ENCODE measurements around the gene YJU2. TPM values are rescaled to one million over a fixed set of nuclear protein-coding genes. Genes with fewer than 3 reads are reported as not detected.
"Not testable (repeated sequence)": the region's sequence is repeated elsewhere in the genome, so short reads cannot be mapped to it uniquely, and the experiment has no call there.

YJU2 gene
- total RNA-seq, 1 experiment from 2014 or later: 46.9 TPM

DNA sequence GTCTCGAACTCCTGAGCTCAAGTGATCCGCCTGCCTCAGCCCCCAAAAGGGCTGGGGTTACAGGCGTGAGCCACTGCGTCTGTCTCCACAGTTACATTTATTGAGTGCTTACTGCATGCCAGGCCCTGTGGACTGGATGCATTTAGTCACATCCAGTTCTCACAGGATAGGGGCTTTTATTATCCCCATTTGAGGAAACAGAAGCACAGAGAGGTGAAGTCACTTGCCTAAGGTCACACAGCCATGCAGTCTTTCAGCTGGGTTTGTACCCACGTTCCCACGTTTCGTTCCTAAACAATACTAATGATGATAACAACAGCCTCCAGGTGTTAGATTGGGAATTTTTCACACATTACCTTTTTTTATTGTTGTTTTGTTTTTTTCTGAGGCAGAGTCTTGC, 26.7 kb upstream of the YJU2 start:
- in situ Hi-C loops (cut with HindIII; ENCODE audit: low pct_unique_long_range_greater_than_20kb, low sequenced_read_pairs): loop anchor here (25.0 kb wide), 1 partner anchor 233 kb away; the partner anchor contains the start of gene EEF2
- no peak for DNase-seq (ENCODE audit: low read depth)

GRCh38 chr19:4224470-4224869, 22.4 kb upstream of the YJU2 start:
- in situ Hi-C loops (cut with HindIII; ENCODE audit: low pct_unique_long_range_greater_than_20kb, low sequenced_read_pairs): loop anchor here (25.0 kb wide), 1 partner anchor 237 kb away; the partner anchor contains the start of gene EEF2
- DNase-seq (ENCODE audit: low read depth): no peak

DNA sequence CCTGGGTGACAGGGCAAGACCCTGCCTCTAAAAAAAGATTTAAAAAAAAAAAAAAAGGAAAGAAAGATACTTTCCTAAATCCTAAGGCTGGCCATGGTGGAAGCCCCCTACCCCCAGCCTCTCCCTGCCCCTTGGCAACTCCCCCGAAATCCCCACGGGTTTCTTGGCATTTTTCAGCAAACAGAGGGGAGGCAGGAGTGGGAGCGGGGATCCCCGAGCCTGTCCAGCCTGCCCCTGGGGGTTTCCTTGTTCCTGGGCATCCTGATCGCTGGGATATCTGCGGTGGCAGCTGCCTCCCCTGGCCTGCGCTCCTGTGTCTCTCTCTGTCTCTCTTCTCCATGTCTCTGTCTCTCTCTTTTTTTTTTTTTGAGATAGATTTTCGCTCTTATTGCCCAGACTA, 21.0 kb upstream of the YJU2 start:
- in situ Hi-C loops (cut with HindIII; ENCODE audit: low pct_unique_long_range_greater_than_20kb, low sequenced_read_pairs): no loop called here

GRCh38 chr19:4227771-4228170, 19.1 kb upstream of the YJU2 start:
- in situ Hi-C loops (cut with HindIII; ENCODE audit: low pct_unique_long_range_greater_than_20kb, low sequenced_read_pairs): no loop called here
- DNase-seq (ENCODE audit: low read depth): no peak

More for the DNA sequence above, 21.0 kb upstream of the YJU2 start:
- no peak for DNase-seq (ENCODE audit: low read depth)

DNA sequence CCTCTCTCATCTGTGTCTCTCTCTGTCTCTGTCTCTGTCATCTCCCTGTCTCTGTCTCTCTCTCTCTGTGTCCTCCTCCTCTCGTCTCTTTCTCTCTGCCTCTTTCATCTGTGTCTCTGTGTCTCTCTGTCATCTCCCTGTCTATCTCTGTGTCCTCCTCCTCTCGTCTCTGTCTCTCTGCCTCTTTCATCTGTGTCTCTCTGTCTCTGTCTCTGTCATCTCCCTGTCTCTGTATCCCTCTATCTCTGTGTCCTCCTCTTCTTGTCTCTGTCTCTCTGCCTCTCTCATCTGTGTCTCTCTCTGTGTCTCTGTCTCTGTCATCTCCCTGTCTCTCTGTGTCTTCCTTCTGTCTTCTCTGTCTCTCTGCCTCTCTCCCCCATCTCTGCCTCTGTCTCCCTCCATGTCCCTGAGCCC, 18.1 kb upstream of the YJU2 start:
- in situ Hi-C loops (cut with HindIII; ENCODE audit: low pct_unique_long_range_greater_than_20kb, low sequenced_read_pairs): no loop called here
- no peak for DNase-seq (ENCODE audit: low read depth)

DNA sequence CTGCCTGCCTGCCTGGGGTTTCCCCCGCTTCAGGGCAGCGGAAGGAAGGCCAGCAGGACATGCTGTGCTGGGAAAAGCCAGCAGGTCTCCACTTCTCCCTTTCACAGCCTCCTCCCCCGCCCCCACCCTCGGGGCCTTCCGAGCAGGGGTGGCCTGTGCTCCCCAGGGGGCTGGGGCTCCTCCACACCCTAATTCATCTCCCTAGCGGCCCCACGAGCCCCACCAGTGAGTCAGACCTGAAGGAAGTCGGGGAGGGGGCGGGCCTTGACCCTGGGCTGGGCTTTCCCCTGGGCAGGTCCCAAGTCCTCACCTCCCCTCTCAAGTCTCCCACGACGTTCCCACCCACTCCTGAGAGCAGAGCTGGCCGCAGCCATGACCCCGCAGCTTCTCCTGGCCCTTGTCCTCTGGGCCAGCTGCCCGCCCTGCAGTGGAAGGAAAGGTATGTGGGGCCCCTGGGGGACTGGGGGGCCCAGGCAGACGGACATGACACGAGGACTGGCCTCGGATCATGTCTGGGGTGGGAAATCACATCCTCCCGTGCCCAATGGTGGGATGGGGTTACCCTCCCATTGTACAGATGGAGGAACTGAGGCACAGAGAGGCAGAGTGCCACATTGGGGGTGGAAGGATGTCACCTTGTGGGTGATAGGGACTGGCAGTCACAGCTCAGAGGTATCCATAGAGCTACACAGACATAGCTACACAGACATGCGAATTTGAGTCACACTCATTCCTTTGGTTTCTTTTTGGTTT, 17.5 kb upstream of the YJU2 start, which contains the start of gene EBI3:
Gene EBI3, plus strand, starts transcription at position 345 of the 753 bp plus-strand sequence. Its CDS starts 28 bp downstream, at position 373.
- peak; percentile 72 for DNase-seq (ENCODE audit: low read depth)
- in situ Hi-C loops (cut with HindIII; ENCODE audit: low pct_unique_long_range_greater_than_20kb, low sequenced_read_pairs): no loop called here

GRCh38 chr19:4230237-4230636, 16.6 kb upstream of the YJU2 start:
- DNase-seq (ENCODE audit: low read depth); in situ Hi-C loops (cut with HindIII; ENCODE audit: low pct_unique_long_range_greater_than_20kb, low sequenced_read_pairs): not testable (repeated sequence)

- DNase-seq (ENCODE audit: low read depth); in situ Hi-C loops (cut with HindIII; ENCODE audit: low pct_unique_long_range_greater_than_20kb, low sequenced_read_pairs): not testable (repeated sequence)
These were observed 15.4 kb upstream of the YJU2 start for GRCh38 chr19:4231521-4231920.

DNA sequence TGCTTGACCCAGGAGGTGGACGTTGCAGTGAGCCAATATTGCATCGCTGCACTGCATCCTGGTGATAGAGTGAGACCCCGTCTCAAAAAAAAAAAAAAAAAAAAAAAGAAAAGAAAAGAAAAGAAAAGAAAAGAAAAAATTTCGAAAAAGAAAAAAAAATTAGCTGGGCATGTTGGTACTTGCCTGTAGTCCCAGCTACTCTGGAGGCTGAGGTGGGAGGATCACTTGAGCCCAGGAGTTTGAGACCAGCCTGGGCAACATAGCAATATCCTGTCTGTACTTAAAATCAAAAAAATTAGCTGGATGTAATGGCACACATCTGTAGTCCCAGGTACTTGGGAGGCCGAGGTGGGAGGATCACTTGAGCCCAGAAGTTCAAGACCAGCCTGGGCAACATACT, 14.7 kb upstream of the YJU2 start:
- in situ Hi-C loops (cut with HindIII; ENCODE audit: low pct_unique_long_range_greater_than_20kb, low sequenced_read_pairs); DNase-seq (ENCODE audit: low read depth): not testable (repeated sequence)

GRCh38 chr19:4232614-4233281, 14.1 kb upstream of the YJU2 start:
- in situ Hi-C loops (cut with HindIII; ENCODE audit: low pct_unique_long_range_greater_than_20kb, low sequenced_read_pairs): no loop called here
- DNase-seq (ENCODE audit: low read depth): no peak

- in situ Hi-C loops (cut with HindIII; ENCODE audit: low pct_unique_long_range_greater_than_20kb, low sequenced_read_pairs): no loop called here
- peak; percentile 28 for DNase-seq (ENCODE audit: low read depth)
These were observed 13.5 kb upstream of the YJU2 start for GRCh38 chr19:4233282-4233853.

DNA sequence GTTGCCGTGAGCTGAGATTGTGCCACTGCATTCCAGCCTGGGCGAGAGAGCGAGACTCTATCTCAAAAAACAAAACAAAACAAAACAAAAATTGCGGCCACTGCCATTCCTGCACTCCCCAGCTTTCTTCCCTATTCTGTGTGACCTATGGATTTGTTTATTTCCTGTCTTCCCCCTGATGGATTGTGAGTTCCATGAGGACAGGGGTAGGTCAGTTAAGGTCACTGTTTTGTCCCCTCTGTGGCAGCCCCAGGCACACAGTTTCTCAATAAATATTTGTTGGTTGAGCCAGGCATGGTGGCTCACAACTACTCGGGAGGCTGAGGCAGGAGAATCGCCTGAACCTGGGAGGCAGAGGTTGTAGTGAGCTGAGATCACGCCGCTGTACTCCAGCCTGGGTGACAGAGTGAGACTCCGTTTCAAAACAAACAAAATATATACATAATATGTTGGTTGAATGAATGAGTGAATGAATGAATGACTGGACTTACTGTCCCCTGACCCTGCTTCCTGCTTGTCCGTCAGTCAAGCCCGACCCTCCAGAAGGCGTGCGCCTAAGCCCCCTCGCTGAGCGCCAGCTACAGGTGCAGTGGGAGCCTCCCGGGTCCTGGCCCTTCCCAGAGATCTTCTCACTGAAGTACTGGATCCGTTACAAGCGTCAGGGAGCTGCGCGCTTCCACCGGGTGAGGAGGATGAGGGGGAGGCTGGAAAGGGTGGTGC, 12.6 kb upstream of the YJU2 start:
- no peak for DNase-seq (ENCODE audit: low read depth)
- in situ Hi-C loops (cut with HindIII; ENCODE audit: low pct_unique_long_range_greater_than_20kb, low sequenced_read_pairs): no loop called here

- in situ Hi-C loops (cut with HindIII; ENCODE audit: low pct_unique_long_range_greater_than_20kb, low sequenced_read_pairs): no loop called here
- no peak for DNase-seq (ENCODE audit: low read depth)
These were observed 12.0 kb upstream of the YJU2 start for GRCh38 chr19:4234862-4235201.

DNA sequence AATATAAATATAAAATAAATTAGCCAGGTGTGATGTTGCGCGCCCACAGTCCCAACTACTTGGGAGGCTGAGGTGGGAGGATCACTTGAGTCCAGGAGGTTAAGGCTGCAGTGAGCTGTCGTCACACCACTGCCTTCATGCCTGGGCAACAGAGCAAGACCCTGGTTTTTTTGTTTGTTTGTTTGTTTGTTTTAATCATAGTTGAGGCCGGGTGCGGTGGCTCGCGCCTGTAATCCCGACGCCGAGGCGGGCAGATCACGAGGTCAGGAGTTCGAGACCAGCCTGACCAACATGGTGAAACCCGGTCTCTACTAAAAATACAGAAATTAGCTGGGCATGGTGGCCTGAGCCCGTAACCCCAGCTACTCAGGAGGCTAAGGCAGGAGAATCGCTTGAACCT, 9.4 kb upstream of the YJU2 start:
- DNase-seq (ENCODE audit: low read depth); in situ Hi-C loops (cut with HindIII; ENCODE audit: low pct_unique_long_range_greater_than_20kb, low sequenced_read_pairs): not testable (repeated sequence)

DNA sequence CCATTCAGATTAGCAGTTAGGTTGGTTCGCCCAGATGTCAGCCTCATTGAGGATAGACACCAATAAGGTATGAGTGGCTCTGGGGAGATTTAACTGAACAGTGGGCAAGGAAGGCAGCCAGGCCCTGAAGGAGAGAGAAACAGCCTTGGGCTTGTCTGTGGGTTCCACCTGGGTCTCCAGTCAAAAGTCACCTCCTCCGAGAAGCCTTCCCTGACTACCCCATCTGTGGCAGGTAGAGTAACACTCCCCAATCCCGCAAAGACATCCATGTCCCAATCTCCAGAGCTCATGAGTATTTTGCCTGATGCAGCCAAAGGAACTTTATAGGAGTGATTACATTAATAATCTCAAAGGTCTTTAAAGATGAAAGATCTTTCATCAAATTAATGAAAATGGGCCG, 8.0 kb upstream of the YJU2 start:
- no peak for DNase-seq (ENCODE audit: low read depth)
- in situ Hi-C loops (cut with HindIII; ENCODE audit: low pct_unique_long_range_greater_than_20kb, low sequenced_read_pairs): no loop called here

DNA sequence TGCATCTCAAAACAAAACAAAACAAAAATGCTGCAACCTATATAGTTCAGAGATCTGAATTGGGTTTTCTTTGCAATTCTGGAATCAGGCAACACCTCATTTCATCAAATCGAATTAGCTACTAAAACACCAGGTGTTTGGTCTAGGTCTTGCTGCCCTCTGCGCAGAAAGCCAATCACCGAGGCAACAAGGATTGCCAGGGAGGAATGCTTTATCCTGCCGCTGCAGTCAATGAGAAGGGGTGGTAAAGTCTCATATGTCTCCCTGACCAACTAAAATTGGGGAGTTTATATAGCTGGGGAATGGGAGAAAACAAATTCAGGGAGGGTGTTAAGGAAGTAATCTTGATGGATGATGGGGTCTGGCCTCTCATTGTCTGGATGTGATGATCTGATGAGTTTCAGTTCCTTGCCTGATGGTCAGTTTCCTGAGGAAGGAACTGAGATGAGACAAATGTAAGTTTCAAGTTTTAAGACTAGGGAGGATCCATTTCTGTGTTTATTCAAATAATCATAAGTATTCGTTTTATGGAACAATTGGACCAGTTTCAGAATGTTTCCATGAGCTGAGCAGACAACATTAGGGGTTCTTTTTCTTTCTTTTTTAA, 5.0 kb upstream of the YJU2 start:
- in situ Hi-C loops (cut with HindIII; ENCODE audit: low pct_unique_long_range_greater_than_20kb, low sequenced_read_pairs): no loop called here
- no peak for DNase-seq (ENCODE audit: low read depth)

- DNase-seq (ENCODE audit: low read depth): peak; percentile 12
- in situ Hi-C loops (cut with HindIII; ENCODE audit: low pct_unique_long_range_greater_than_20kb, low sequenced_read_pairs): not testable (repeated sequence)
These were observed 942 bp upstream of the YJU2 start for GRCh38 chr19:4245938-4246337.

DNA sequence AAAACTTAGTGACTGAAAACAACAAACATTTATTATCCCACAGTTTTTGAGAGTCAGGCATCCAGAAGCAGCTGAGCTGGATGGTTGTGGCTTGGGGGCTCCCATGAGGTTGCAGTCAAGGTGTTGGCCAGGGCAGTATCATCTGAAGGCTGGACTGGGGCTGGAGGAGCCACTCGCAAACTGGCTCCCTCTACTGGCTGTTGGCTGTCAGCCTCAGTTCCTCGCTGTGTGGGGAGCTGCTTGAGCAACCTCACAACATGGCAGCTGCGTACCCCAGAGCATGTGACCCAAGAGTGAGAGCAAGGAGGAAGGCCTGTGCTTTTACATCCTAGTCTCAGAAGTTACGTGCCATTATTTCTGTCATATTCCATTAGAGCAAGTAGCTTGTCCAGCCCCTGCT, 9.7 kb downstream of the YJU2 start:
- no peak for DNase-seq (ENCODE audit: low read depth)
- in situ Hi-C loops (cut with HindIII; ENCODE audit: low pct_unique_long_range_greater_than_20kb, low sequenced_read_pairs): no loop called here

Data from Caki2 (cell line).